Psoas muscle (tissue), 8 donors: ENCODE measurements around the gene RASGRF2. TPM values are rescaled to one million over a fixed set of nuclear protein-coding genes. Genes with fewer than 3 reads are reported as not detected.

Experiments used
- ATAC-seq, 4 donors: fragments of 200-7000 bp; cut with Tn5 transposase; one replicate each; pipeline ENCODE4 v1.9.1; 2020; ENCODE audit warnings: moderate library complexity in 3 of 4, mild to moderate bottlenecking in 2 of 4
- DNase-seq, 2 donors: peaks; one replicate each; pipeline ENCODE4 v3.0.0-alpha.2; 2020
- H3K27ac ChIP-seq: fragments of 200-600 bp; one replicate; pipeline ENCODE4 v1.8.0; 2022
- H3K27me3 ChIP-seq, 3 donors: fragments of 200-600 bp in 1 of 3; one replicate each; pipeline versions ENCODE4 v1.6.1 to v1.8.0; 2013 to 2022; ENCODE audit warnings: low read length in 2 of 3, mild to moderate bottlenecking in 2 of 3, moderate library complexity in 1 of 3; ENCODE audit not compliant: insufficient read depth in 3 of 3
- H3K36me3 ChIP-seq, 2 donors: fragments of 200-600 bp in 1 of 2; one replicate each; pipeline versions ENCODE4 v1.6.1 to v1.8.0; 2013 to 2022; ENCODE audit warnings: low read depth in 1 of 2, mild to moderate bottlenecking in 1 of 2, moderate library complexity in 1 of 2; ENCODE audit not compliant: insufficient read depth in 1 of 2
- H3K4me1 ChIP-seq: fragments of 200-600 bp; one replicate; pipeline ENCODE4 v1.8.0; 2022
- H3K4me3 ChIP-seq: fragments of 200-600 bp; one replicate; pipeline ENCODE4 v1.8.0; 2022; ENCODE audit warnings: mild to moderate bottlenecking
- H3K9me3 ChIP-seq: fragments of 200-600 bp; one replicate; pipeline ENCODE4 v1.8.0; 2022
- CTCF ChIP-seq: fragments of 200-600 bp; IDR thresholded peaks from one replicate; pipeline ENCODE4 v1.8.0; 2022; ENCODE audit warnings: antibody characterized with exemption
- WGBS, 3 donors: extraction: QIAGEN DNeasy Blood & Tissue Kit; methylation state at CpG; one replicate each; pipeline versions ENCODE4 v1.1.6 to v1.1.7; 2013; 5-methylcytosine and 5-hydroxymethylcytosine counted together
- intact Hi-C, 2 donors: fragments of 100-400 bp; cut with DNase I; formaldehyde crosslinking; loops; one replicate each; pipeline versions ENCODE4 v1.11.0 to v1.14.2; 2022
- polyA plus RNA-seq, 3 donors: library from polyadenylated mRNA; stranded (reverse); fragments of 200-250 nt; gene quantifications; one replicate each; pipeline ENCODE4 v1.2.3, GENCODE V29; 2013
- total RNA-seq, 4 donors: library from RNA; stranded (reverse); fragmentation: NEBNext Ultra II Directional in 2 of 4; extraction: Animal tissue kit (Norgen Biotek cat#: 25700) in 2 of 4; gene quantifications; one replicate each; pipeline versions ENCODE4 v1.2.1 to v1.2.4, GENCODE V29; 2021 to 2023
- donor health status: healthy with polysubstance abuse.
- donor health status: DM: no; HTN: no; CAD: no; lungs with moderate emphysema.
- donor health status: Bipolar disorder and iron deficiency.
- donor health status: healthy.
- donor health status: DM: yes; HTN: yes; CAD: no.
- donor health status: DM: no; HTN: no; CAD: no.
- donor health status: DM: no; HTN: no; CAD: no.
- donor health status: DM: yes; HTN: yes; CAD: no.

The RASGRF2 gene
- total and polyA plus RNA-seq, 7 donors: 2.0 to 6.2 (median 3.2) TPM

- intact Hi-C loops: no loop called here
- Histone ChIP-seq H3K27ac (peak overlapping the region; percentile 27), H3K36me3 (no peaks in the 10 kb centered on the region), H3K4me1 (peaks cover 4% of the 10 kb centered on the region), H3K9me3 (no peaks in the 10 kb centered on the region), H3K4me3 (no peak overlapping the region), H3K27me3 (peaks cover 0 to 3% (median 0%) of the 10 kb centered on the region in 3 donors)
- ATAC-seq (no peak), DNase-seq (no peak)
- 72 to 81% (median 75%) methylated on average over 8 of the region's 8 CpGs for WGBS, 3 donors
- TF ChIP-seq CTCF: no peak
These were observed 46.9 kb downstream of the RASGRF2 start for GRCh38 chr5:81006947-81007636.

- peaks cover 4% of the 10 kb centered on the region for H3K4me1 ChIP-seq
- peaks cover 0 to 3% (median 0%) of the 10 kb centered on the region in 3 donors for H3K27me3 ChIP-seq
- H3K9me3 ChIP-seq: no peaks in the 10 kb centered on the region
- no peak overlapping the region for H3K27ac ChIP-seq
- intact Hi-C loops: no loop called here
- H3K4me3 ChIP-seq: no peak overlapping the region
- no peak for DNase-seq
- TF ChIP-seq CTCF: no peak
- 75 to 79% (median 79%) methylated on average over 5 of the region's 5 CpGs for WGBS, 3 donors
- no peak for ATAC-seq
- H3K36me3 ChIP-seq: no peaks in the 10 kb centered on the region
These were observed 47.5 kb downstream of the RASGRF2 start for GRCh38 chr5:81007637-81008027.

- Histone ChIP-seq H3K27me3 (peaks cover 0 to 3% (median 0%) of the 10 kb centered on the region in 3 donors), H3K4me3 (no peak overlapping the region), H3K36me3 (no peaks in the 10 kb centered on the region), H3K27ac (no peak overlapping the region), H3K4me1 (no peaks in the 10 kb centered on the region), H3K9me3 (no peaks in the 10 kb centered on the region)
- ATAC-seq (no peak), DNase-seq (no peak)
- 86 to 87% (median 87%) methylated on average over 5 of the region's 5 CpGs for WGBS, 3 donors
- TF ChIP-seq CTCF: no peak
- intact Hi-C loops: no loop called here
These were observed 50.4 kb downstream of the RASGRF2 start for GRCh38 chr5:81010336-81011169.

- TF ChIP-seq CTCF: no peak
- H3K27ac ChIP-seq: no peak overlapping the region
- DNase-seq (no peak), ATAC-seq (no peak)
- no peak overlapping the region for H3K4me3 ChIP-seq
- no peaks in the 10 kb centered on the region for H3K9me3 ChIP-seq
- no peaks in the 10 kb centered on the region for H3K4me1 ChIP-seq
- 69 to 73% (median 72%) methylated on average over 3 of the region's 3 CpGs for WGBS, 3 donors
- H3K36me3 ChIP-seq: no peaks in the 10 kb centered on the region
- intact Hi-C loops: no loop called here
- H3K27me3 ChIP-seq: no peaks in the 10 kb centered on the region
These were observed 54.2 kb downstream of the RASGRF2 start for GRCh38 chr5:81014348-81014747.
